ENCODE data around the gene LAMA2.

LAMA2 gene

DNA sequence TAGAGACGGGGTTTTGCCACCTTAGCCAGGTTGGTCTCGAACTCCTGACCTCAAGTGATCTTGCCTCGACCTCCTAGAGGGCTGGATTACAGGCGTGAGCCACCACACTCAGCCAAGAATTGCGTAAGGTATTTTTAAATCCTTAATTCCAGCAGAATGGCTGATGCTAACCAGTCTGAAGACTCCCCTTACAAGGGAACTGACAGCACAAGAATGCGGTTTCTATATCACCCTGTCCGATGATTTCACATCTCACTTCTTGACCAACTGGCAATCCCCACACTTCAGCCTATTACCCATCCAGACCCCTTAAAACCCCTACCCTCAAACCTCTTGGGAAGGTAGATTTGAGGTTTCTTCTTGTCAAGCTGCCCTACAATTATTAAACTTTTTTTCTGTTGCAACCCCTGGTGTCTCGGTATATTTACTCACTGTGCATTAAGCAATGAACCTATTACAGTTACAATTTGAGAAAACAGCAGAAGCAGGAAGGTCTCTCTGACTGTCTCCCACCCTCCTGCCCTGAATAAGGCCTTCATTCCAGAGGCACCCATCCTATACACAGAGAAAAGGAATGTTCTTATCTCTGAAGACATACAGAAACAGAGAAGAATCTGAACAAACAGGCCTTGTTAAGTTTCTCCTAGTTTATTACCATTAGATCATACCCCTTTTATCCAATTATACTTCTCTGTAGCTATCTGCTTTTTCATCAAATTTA, 662.1 kb downstream of the LAMA2 start:
- TF ChIP-seq CTCF (IDR thresholded peaks at IDR 0.05; ENCODE audit: extremely low read depth, missing control alignments) = no peak

DNA sequence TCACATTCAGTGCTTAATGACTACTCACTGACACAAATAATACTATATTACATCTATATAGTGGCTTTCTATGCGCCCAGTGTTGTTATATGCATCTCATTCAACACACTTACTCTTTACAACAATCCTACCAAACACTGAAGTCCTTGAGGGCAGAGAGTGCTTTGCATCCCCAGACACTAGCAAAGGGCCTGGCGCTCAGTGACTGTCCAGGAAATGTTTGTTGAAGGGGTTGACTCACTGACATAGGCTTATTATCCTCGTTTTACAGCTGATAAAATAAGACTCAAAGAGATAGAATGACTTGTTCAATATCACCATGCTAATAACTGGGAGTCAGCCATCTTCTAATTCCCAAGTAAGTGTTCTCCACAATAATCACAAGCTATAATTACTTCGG, 663.8 kb downstream of the LAMA2 start:
- DNase-seq (ENCODE audit: low spot score) = no peak
- no peak for TF ChIP-seq CTCF (IDR thresholded peaks at IDR 0.05; ENCODE audit: extremely low read depth, missing control alignments)

More for the DNA sequence above, 662.1 kb downstream of the LAMA2 start:
- DNase-seq (ENCODE audit: low spot score) = no peak

DNA sequence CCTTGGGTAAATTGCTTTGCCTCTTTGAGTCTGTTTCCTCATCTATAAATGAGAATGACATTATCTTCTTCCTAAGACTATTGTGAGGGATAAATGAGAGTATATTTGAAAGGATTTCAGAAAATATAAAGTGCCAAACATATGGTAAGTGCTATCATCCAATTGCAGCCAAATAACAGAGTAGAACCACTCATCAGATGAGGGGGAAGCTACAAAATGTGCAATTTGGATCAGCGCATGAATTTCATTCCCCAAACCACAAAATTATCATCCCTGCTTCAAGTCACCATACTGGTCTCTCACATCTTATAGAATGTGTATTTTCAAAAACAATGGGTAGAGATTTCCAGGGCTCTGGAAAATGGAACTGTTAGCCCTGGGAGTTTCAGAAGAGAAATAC, 668.5 kb downstream of the LAMA2 start:
- DNase-seq (ENCODE audit: low spot score) = no peak
- no peak for TF ChIP-seq CTCF (IDR thresholded peaks at IDR 0.05; ENCODE audit: extremely low read depth, missing control alignments)

- no peak for TF ChIP-seq CTCF (IDR thresholded peaks at IDR 0.05; ENCODE audit: extremely low read depth, missing control alignments)
- no peak for DNase-seq (ENCODE audit: low spot score)
Measured at GRCh38 chr6:129552413-129552812, 669.5 kb downstream of the LAMA2 start.

DNA sequence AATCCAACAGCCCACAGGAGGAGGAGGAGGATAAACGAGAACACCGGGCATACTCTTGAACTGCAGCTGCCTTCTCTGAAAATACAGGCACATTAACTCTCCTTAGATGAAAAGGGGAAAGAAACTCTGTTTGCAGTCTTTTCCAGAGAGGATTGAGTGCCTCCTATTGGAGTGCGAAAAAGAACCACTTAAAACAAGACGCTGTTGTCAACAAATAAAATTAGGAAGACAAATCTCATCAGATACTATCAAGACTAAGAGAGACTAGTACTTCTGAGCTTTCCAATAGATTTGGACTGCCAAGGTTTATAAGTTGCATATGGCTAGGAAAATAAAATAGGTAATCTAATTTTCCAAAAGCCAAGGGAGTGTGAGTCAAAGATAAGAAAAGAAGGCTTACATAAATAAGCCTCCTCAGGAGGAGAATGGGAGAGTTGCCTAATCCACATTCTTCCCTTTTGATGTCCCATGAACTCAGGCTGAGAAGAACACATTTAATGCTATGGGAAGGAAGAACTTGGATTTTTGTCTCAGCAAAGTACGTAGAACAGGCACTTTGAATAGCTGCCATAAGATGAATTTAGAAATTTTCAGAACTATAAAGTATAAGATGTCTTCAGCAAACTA, 672.4 kb downstream of the LAMA2 start:
- TF ChIP-seq CTCF (IDR thresholded peaks at IDR 0.05; ENCODE audit: extremely low read depth, missing control alignments) = no peak
- no peak for DNase-seq (ENCODE audit: low spot score)

DNA sequence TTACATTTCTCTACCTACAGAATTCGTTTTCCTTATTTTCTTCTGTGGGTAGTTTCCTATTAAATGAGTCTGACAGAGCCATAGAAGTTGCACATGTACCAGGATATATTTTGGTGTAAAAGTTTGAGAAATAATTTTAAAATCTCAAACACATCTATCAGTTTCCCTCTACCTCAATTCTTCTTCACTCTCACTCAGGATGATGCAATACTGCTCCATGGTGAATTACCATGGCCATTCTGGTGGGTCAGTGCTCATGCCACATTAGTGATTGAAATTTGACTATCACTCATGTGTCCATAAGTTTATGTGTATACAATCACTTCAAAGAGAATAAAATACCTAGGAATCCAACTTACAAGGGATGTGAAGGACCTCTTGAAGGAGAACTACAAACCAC, 675.3 kb downstream of the LAMA2 start:
- TF ChIP-seq CTCF (IDR thresholded peaks at IDR 0.05; ENCODE audit: extremely low read depth, missing control alignments) = no peak
- no peak for DNase-seq (ENCODE audit: low spot score)

- no peak for DNase-seq (ENCODE audit: low spot score)
- no peak for TF ChIP-seq CTCF (IDR thresholded peaks at IDR 0.05; ENCODE audit: extremely low read depth, missing control alignments)
Measured at GRCh38 chr6:129565366-129565765, 682.4 kb downstream of the LAMA2 start.
